NCI-H748 (cell line): ENCODE measurements around the gene BTLA.
"Not testable (repeated sequence)": the region's sequence is repeated elsewhere in the genome, so short reads cannot be mapped to it uniquely, and the experiment has no call there.

ENCODE experiments used
- DNase-seq: peaks from one replicate; lab custom pipeline; 2025; ENCODE audit not compliant: unreplicated experiment; lab: John Stamatoyannopoulos, UW

Gene BTLA

GRCh38 chr3:112456147-112456546, 43.1 kb downstream of the BTLA start:
- DNase-seq = no peak

- no peak for DNase-seq
These were observed 50.3 kb downstream of the BTLA start for GRCh38 chr3:112448939-112449338.

GRCh38 chr3:112446343-112446742, 52.9 kb downstream of the BTLA start:
- DNase-seq = no peak

DNA sequence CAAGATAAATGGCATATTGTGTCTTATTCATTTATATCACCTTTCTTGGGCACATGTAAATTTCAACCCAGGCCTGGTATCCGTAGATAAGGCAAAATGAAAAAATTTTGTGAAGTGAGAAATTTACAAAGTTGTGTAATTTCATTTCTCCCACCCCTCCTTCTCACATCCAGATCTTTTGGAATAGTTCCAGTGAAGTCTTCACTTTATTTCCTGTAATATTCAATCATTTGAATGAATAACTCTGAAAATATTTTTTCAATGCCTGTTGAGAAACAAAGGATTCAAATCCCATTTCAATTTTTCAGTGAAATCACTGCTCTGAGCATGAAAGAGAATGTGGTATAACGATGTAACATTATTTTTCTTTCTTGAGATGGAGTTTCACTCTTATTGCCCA, 53.4 kb downstream of the BTLA start:
- DNase-seq = no peak

- DNase-seq = peak; percentile 23
These were observed 61.9 kb downstream of the BTLA start for GRCh38 chr3:112437146-112438022.

- no peak for DNase-seq
These were observed 69.3 kb downstream of the BTLA start for GRCh38 chr3:112429960-112430359.

DNA sequence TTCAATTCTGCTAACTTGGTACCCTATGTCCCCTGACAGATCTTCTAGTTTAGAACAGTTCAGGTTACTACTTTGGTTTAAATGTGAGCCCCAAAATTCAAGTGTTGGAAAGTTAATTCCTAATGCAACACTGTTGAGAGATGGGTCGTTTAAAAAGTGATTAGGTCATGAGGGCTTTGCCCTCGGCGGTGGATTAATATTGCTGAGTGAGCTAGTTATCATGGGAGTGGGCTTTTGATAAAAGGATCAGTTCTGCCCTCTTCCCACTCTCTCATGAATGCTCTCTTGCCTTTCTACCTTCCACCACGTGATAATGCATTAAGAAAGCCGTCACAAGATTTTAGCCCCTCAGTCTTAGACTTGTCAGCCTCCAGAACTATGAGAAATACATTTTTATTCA, 72.1 kb downstream of the BTLA start:
- DNase-seq = no peak

DNA sequence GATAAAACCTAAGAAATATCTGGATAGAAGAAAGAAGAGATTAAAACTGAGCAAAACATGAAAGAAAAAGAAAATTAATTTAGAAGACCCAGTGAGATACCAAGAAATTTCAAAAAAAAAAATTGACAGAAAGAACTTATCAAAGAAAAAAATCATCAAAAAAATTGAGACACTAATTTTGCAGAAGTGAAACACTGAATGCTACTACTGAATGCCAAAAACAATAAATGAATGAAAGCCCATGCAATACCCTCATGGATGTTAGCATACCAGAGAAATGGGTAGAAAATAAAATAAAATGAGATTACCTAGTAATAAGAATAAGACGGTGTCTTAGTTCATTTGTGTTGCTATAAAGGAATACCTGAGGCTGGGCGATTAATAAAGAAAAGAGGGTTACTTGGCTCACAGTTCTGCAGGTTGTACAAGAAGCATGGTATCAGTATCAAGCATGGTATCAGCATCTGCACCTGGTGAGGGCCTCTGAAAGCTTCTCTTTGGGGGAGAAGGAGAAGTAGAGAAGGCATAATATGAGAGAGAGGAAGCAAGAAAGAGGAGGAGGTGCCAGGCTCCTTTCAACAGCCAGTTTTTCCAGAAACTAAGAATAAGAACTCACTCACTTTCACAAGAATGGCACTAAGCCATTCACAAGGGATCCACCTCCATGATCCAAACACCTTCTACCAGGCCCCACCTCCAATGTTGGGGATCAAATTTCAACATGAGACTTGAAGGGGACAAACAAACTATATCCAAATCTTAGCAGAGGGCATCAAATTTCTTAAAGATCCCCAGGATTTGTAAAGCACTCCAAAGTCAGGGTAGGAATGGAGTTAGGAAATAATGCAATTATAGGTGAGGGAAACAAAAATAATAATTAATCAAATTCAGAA, 73.2 kb downstream of the BTLA start:
- no peak for DNase-seq

GRCh38 chr3:112425382-112425781, 73.9 kb downstream of the BTLA start:
- no peak for DNase-seq

- no peak for DNase-seq
These were observed 74.9 kb downstream of the BTLA start for GRCh38 chr3:112424394-112424793.

- DNase-seq = not testable (repeated sequence)
These were observed 76.4 kb downstream of the BTLA start for GRCh38 chr3:112422921-112423320.

- not testable (repeated sequence) for DNase-seq
These were observed 80.7 kb downstream of the BTLA start for GRCh38 chr3:112418526-112418925.

DNA sequence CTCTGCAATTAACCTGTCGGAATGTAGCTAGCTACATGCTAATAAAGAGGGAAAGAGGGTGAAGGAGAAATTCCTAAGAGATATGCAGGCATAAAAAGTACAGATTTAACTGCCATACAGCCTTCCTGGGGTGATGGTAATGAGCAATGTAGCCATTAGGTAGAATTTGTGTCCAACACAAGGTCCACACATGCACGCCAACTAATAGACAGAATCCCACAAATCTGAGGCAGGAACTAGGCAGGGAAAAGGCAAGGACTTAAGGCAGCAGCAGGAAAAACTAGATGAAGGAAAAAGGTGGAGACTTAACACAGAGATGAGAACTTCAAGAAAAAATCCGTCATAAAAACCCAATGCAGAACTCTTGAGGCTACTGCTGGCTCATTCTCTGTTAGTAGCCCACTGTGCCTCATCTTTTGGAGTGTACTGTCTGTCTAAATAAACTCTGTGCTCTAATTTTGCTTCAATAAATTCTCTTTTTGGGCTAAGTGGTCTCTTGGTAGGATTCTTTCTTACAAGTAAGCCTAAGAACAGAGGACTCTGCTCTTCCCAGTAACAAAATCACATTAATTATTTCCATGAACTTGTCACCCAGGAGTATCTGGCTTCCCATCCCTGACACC, 81.5 kb downstream of the BTLA start:
- DNase-seq = no peak

DNA sequence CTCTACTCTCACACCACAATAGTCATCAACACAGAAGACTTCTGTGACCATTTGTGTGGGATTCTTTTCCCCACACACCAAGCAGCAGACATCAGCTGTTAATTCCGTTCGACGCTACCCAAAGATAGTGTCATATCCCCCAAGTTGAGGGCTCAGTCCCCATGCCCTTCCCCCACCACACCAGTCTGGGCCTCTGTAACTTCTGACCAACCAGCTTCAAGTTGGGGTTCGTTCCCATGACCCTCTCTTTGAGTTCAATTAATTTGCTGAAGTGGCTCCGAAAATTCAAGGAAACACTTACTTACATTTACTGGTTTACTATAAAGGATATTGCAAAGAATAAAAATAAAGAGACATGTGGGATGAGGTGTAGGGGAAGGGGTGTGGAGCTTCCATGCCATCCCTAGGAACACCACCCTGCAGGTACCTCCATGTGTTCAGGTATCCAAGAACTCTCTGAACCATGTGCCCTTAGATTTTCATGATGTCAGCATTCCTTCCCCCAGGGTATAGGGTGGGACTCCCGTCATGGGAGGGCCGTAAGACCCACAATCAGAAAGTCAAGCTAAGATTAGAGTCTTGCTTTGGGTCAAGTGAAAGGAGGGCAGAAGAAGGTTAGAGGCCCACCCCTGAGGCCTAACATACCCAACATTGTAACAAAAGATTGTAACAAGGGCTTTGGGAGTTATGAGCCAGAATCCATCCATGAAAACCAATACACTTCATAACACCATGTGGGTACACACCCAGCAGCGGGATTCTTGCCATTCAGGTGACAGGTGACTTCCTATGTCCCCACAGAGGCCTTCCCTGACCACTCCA, 82.7 kb downstream of the BTLA start:
- DNase-seq = no peak

- DNase-seq = no peak
These were observed 83.9 kb downstream of the BTLA start for GRCh38 chr3:112415390-112415789.
